ENCODE results near the gene CENPX.
"Not testable (repeated sequence)": the region's sequence is repeated elsewhere in the genome, so short reads cannot be mapped to it uniquely, and the experiment has no call there.

Gene CENPX

DNA sequence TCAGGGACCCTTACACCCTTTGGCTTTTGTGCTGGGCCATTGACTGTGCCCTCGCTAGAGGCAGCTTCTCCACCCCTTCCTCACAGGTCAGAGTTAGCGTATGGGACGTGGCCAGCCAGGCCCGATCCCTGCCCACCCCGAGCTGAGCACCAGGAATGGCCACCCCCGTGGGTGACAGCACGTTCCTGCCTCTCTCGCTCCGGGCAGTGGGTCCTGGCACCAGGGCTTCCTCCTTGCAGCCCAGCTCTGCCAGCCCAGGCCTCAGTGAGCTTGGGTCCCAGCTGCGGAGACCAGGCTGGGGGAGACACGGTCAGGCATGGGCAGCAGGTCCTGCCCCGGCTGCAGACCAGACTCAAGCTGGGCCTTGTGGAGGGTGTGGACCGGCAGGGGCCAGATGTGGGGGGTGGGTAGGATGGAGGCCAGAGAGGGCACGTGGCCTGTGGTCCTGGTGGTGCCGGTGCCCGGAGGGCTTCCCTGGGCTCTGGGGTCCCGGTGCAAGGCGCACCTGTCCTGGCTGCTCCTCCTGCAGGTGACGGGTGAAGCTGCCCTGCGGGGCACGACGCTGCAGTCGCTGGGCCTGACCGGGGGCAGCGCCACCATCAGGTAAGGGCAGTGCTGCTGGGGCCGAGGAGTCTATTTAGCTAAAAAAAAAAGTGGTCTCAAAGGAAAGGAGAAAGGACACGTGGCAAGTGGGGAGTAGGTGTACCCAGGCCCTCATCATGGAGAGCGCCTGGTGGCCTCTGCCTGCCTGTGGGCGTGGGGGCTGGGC lies 27.0 kb downstream of the CENPX start:
- no peak for DNase-seq

DNA sequence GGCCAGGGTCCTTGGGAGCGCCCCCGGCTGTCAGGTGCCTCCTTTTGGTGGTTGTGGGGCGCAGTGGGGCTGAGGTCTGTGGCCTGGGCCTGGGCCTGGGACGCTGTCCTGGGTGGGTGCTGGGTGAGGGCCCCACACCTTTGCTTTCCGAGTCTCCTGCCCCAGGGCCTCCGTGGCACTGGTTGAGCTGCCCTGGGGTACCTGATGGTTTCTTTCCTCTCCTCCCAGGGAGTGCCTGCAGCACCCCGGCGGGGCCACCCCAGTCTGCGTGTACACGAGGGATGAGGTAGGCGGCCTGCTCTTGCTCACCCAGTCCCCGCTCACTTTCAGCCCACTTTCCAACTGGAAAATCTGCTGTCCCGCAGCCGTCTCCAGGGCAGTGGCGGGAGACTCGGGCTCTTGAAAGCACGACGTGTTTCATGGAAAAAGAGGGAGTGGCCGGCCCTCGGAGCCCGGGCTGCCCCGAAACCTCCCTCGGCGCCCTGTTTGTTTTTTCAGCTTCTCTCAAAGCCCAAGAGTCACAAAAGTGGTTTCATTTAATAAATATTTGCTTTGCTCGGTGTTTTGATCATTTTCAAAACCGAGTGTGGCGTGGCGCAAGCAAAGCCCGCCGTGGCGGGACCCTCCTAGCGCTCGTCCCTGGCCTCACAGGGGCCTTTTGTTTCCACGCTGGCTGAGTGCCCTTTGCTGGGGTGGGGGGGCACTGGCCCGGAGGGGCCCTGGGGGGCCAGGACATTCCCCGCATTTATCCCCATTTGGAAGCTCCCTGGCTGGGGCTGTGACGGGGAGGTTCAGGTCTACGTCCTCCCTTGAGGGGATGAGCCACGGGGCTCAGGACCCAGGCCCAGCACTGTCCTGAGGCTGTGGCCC lies 27.9 kb downstream of the CENPX start:
- DNase-seq, result no peak

DNA sequence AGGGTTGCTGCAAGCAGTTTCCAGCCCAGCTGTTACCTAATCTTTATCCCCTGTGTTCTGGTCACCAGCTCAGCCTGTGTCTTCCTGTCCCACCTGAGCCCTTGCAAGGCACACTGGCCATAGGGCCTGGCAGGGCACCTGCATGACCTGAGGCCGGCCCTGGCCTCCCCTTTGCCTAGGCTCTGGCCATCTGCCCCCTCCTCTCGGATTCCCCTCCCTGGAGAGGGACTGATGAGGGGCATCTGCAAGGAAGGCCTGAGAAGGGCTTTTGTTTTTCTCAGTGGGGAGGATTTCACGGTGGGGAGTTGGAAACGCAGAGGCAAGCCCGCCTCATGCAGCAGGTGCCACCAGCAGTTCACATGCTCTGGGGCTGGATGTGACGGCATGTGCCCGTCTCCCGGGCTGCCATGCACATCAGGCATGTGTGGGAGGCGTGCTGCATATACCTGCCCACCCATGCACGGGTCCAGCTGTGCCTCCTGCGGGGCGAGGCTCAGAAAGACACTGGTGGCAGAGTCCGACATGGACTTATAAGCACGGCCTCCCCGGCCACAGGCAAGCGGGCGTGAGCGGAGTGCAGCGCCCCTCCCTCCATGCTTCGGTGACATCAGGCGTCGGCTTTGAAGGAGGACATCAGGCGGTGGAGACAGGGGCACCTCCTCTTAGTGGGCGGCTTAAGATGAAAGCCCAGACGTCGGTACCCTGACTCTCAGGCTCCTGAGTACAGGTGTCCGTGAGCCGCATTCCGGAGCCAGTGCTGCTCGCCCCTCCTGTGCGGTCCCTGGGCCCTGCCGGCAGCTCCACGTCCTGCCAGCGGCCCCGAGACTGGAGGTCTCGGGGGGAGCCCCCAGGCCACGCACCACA lies 28.7 kb downstream of the CENPX start:
- DNase-seq, result no peak

DNA sequence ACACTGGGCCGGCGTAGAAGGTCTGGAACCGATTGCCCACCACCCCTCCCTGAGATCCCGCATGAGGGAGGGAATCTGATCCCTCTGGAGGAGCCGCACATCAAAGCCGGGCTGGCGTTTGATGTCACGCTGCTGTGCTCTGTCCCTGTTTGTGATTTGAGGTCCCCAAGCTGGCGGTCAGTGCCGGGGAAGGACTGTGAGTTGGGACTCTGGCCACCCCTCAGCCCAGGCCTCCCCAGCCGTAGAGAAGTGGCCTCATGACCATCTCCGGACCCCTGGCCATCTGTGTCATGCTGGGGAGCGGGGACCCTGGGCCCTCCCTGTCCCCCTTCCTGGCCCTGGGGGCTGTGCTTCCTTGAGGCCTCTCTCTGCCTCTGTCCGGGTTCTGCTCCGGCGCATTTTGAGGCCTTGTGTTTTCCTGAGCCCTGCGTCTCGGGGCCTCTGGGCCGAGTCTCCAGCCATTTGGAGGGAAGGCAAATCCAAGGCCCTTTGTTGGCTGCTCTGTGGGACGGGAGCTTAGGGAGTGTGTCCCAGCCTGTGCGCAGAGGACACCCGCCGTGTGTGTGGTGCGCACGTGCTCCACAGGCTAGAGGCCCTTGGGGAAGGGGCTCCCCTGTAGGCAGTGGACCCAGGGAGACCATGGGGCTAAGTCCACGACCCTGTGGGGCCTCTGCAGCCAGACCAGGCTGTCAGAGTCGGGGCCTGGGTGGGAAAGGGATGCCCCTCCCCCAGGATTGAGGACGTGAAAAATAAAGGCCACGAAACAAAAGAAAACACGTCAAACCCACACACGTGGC lies 30.2 kb downstream of the CENPX start:
- DNase-seq, result no peak

DNA sequence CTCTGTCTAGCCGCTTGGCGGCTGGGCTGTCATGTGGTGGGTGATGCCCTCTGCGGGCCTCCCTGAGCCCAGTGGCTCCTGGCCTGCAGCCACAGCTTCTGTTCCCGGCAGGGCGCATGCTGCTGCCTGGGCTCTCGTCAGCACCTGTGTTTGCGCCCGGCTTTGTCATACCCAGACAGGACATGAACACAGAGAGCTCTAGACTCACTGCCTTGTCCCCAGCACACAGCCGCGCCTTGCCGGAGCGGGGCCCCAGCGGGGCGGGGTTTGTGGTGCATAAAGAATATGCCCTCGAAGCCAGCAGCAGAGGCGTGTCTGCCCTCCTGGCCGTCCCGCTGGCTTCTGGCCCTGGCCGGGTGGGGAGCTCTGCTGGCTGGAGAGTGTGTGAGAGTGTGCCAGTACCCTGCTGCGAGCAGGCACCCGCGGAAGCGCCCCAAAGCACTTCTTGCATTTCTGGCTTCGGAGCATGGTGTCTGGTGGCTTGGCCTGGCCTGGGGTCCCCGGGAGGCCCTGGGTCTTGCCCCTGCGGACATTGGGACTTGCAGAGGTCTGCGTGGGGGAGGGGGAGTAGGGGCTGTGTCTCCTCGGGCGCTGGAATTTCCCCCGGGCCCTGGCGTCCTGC lies 30.9 kb downstream of the CENPX start:
- peak; percentile 73 for DNase-seq

DNA sequence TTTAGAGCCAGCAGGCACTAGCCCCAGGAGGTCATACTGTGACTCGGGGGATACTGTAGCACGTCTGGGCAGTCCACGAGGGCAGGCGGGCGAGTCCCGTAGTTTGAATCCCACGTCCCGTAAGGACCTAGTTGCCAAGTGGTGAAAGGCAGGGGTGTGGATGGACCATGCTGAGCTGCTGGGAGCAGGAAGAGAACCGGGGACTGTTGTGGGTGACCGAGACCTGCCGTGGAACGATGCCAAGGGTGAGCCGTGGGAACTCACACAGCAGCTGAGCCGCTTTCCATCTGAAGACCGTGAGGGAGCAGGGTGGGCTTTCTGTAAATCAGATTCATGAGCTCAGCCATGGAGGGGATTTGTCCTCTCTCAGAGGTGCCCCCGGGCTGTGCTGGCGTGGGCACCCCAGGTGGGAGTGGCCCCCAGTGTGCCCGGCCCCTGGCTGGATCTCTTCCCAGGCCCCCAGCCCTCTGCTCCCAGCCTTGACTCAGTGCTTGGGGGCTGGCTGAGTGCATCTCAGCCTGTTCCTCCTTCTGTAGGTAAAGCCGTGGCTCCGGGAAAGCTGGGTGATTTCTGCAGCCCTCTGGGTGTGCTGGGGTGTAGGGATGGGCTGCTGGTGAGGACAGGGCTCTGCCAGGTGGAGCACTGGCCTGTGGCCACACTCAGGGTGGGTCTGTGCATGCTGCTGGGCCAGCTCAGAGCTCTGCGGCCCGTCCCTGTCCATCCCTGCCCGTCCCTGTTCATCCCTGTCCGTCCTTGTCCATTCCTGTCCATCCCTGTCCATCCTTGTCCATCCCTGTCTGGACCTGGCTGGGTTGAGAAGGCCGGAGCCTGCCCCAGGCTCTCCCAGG lies 31.6 kb downstream of the CENPX start:
- DNase-seq, result no peak

DNA sequence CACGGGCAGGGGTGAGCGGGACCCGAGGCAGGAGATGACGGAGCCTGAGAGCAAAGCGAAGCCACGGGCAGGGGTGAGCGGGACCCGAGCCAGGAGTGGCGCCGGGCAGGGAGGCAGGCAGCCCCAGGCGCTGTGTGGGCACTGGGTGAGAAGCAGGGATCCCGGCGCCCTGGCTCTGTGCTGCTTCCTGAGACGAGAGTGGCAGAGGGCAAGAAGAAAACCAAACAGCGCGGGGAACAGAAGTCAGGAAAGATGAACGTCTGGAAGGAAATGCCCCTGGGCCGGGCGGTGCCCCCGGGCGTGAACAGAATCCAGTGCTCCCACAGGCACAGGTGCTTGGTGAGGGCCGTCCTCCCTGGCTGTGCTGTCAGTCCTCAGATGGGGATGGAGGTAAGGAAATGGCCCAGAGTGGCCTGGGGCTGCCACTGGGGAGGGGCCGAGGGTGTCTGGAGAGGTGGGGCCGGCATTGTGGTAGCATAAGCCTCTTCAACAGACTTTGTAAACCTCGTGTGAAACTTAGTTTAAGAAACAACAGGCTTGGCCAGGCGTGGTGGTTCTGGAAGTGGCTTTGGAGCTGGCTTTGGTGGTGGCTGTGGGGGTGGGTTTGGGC lies 35.4 kb downstream of the CENPX start:
- no peak for DNase-seq

DNA sequence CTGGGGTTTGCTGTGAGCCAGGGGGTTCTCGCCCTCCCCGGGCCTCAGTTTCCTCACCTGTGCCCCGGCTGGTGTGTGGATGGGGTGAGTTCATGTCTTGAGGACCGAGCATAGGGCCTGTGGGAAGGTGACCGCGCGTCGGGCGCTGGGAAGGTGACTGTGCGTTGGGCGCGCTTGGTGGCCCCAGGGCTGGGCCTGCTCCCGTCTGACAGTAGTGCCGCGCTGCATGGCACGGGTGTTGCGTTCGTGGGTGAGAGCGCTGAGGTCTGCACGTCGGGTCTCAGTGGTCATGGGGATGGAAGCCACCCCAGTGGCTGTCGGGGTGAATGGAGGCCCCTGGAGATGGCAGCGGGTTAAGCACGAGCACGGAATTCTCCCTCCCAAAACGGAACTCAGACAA lies 36.1 kb downstream of the CENPX start:
- DNase-seq, result no peak

DNA sequence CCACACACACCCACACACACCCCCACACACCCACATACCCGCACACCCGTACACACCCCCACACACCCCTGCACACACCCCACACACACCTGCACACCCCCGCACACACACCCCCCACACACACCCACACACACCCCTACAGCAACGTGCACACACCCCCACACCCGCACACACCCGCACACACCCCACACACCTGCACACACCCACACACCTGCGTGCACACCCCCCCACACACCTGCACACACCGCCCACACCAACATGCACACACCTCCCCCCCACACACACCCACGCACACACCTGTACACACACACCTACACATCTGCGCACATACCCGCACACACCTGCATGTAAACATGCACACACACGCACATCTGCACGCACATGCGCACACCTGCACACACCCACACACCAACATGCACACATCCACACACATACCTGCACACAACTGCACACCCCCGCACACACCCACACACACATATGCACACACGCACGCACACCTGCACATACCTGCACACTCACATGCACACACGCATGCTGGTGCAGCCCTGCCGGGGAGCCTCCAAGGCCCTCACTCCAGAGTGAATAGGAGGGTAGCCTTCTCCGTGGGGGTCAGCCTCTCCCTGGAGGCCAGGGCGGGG lies 37.8 kb downstream of the CENPX start:
- no peak for DNase-seq

DNA sequence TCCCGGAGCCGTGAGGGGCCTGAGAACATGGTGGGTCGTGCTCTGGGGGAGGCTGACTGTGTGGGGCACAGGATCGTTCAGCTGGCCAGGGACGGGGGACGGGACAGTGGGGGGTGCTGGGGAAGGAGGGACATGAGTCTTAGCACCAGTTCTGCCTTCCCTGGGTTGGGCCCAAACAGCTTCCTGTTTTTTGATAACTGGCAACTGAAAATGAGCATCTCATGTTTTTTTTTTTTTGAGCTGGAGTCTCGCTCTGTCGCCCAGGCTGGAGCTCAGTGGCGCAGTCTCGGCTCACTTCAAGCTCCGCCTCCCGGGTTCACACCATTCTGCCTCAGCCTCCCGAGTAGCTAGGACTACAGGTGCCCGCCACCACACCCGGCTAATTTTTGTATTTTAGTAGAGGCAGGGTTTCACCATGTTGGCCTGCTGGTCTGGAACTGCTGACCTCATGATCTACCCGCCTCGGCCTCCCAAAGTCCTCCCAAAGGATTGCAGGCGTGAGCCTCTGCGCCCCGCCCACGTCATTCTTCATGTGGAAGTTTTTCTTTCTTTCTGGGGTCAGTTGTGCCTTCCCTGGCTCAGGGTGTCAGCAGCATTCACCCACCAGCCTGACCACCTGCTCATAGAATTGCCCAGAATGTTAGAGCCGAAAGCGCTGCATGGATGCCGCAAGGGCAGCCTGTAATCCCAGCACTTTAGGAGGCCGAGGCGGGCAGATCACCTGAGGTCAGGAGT lies 38.9 kb downstream of the CENPX start:
- DNase-seq, result no peak

DNA sequence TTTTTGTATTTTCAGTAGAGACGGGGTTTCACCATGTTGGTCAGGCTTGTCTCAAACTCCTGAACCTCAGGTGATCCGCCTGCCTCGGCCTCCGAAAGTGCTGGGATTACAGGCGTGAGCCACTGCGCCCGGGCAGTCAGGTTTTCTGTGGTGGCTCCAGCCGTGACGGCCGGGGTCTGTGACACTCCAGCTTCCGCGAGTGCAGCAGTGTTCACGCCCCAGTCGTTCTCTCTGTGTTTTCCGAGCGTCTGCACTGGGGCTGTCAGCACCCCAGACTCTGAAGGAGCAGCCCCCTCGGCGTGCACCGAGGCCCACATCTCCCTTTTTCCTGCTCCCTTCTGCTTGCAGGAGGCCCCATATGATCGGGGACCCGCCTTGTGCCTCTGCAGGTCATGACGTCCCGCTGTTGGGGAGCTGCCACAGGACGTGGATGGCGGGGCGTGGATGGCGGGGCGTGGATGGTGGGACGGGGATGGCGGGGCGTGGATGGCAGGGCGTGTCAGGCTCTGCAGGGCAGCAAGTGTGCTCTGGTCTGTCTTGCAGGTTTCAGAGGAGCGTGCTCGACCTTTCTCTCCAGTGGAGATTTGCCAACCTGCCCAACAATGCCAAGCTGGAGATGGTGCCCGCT lies 39.6 kb downstream of the CENPX start:
- DNase-seq, result no peak

DNA sequence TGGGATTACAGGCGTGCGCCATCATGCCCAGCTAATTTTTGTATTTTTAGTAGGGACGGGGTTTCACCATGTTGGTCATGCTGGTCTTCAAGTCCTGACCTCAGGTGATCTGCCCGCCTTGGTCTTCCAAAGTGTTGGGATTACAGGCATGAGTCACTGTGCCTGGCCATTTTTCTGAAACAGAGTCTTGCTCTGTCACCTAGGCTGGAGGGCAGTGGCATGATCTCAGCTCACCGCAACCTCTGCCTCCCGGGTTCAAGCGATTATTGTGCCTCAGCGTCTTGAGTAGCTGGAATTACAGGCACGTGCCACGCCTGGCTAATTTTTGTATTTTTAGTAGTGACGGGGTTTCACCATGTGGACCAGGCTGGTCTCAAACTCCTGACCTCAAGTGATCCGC lies 41.2 kb downstream of the CENPX start:
- DNase-seq, result not testable (repeated sequence)

DNA sequence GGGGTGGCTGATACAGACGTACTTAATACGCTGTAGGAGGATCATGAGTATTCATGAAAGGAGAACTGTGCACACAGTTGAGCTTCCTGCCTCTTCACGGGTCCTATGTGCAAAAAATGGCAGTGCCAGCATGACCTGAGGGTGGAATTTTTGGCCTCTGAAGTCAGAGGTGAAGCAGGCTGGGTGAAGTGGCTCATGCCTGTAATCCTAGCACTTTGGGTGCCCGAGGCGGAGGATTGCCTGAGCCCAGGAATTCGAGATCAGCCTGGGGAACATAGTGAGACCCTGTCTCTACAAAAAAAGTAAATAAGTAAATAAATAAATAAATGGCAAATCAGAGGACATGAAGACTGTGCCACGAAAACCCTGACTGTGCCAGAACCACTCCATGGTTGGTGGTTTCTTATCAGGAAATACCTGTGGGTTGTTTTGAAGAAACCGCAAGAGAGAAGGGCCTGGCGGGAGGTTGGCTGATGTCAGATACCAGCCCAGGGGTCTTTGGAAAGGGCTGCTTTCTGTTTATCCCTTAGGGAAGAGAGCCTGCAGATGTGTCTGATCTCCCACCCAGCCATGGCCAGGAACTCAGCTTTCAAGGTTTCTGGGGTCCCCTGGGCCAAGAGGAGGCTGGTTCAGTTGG lies 41.9 kb downstream of the CENPX start:
- no peak for DNase-seq

DNA sequence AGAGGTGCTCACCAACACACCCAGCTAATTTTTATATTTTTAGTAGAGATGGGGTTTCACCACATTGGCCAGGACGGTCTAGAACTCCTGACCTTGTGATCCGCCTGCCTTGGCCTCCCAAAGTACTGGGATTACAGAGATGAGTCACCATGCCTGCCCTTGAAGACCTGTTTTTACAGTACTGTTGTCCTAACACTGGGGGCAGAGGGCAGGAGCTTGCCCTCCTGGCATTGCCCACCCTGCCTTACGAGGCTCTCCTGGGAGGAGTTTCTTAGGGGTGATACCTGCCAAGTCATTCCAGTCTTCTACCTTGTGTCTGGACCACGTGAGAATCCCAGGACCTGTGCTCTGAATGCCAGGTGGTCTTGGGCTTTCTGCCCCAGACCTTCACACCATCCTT lies 42.6 kb downstream of the CENPX start:
- no peak for DNase-seq

DNA sequence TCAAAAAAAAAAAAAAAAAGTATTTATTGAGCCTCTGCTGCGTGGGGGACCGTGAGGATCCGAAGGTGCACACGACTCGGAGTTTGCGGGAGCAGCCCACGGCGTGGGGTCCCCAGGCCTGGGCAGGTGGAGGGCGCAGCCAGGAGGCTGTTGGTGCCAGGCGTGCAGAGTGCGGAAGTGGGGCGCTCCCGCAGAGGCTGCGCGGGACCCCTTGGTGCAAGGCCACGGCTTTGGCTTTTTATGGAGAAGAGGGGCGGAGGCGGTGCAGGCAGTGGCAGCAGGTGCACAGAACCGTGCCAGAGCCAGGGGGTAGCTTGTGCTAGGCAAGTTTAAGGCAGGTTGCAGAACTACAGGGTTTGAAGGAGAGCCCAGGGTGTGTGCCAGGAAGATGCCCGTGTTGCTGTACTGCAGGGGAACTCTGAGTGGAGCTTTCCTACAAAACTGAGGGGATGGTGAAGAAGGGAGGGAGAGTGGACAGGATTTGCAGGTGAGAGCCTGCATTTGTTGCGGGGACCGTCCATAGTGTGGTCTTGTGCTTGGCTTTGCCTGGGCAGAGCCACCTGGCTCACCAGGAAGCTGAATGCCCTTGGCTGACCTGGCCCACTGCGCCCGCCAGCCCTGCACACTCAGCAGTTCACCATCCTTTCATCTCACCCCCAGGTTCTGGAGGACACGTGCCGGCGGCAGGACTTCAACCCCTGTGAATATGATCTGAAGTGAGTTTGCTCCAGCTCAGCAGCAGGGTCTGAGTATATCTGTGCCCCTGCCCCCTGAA lies 44.0 kb downstream of the CENPX start:
- DNase-seq, result no peak

DNA sequence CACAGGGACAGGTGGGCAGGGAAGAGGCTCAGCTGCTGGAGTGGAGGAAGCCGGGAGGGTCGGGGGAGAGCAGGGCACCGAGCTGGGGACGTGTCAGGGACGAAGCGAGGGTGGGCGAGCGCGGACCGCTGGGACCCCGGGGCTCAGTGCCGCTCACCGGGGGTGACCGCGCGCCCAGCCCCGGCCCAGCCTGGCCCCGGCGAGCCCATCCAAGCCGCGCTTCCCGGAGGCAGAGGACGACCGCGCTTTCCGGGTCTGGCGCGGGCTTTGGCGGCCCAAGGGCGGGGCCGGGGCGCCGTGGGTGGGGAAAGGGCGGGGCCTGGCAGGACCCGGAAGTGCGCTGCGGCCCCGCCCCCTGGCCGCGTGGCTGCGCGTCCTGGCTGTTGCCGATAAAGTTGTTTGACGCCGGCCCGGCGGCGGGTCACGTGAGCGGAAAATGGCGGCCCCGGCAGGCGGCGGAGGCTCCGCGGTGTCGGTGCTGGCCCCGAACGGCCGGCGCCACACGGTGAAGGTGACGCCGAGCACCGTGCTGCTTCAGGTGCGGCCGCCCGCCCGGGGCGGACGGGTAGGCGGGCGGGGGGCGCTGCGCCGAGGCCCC lies 45.4 kb downstream of the CENPX start, which contains the start of gene ASPSCR1:
TSS of gene ASPSCR1 (plus strand) at position 419 of the 598 bp plus-strand sequence. CDS start at position 437, 18 bp downstream.
- peak; percentile 94 for DNase-seq
